ENCODE data around the gene SIRPA.

SIRPA gene

GRCh38 chr20:1885940-1886693, 9.1 kb upstream of the SIRPA start:
- H3K36me3 ChIP-seq (replicated peaks): no peaks in the 10 kb centered on the region
- in situ Hi-C loops (cut with MboI; ENCODE audit: low sequenced_read_pairs): no loop called here
- H3K4me1 ChIP-seq: no peaks in the 10 kb centered on the region
- peaks cover 5% of the 10 kb centered on the region; the same call in 1 of the 2 replicates for H3K27me3 ChIP-seq (ENCODE audit: low read depth)
- DNase-seq (ENCODE audit: low spot score in 2 of 2): no peak
- no peaks in the 10 kb centered on the region for H3K9me3 ChIP-seq
- H3K4me3 ChIP-seq: no peak overlapping the region

GRCh38 chr20:1887321-1887720, 7.9 kb upstream of the SIRPA start:
- Histone ChIP-seq H3K27me3 (ENCODE audit: low read depth) (peaks cover 5% of the 10 kb centered on the region; the same call in 1 of the 2 replicates), H3K4me1 (no peaks in the 10 kb centered on the region), H3K4me3 (no peak overlapping the region), H3K36me3 (replicated peaks) (no peaks in the 10 kb centered on the region), H3K9me3 (no peaks in the 10 kb centered on the region)
- in situ Hi-C loops (cut with MboI; ENCODE audit: low sequenced_read_pairs): no loop called here
- no peak for DNase-seq (ENCODE audit: low spot score in 2 of 2)

GRCh38 chr20:1887756-1888155, 7.5 kb upstream of the SIRPA start:
- in situ Hi-C loops (cut with MboI; ENCODE audit: low sequenced_read_pairs): no loop called here
- Histone ChIP-seq H3K27me3 (ENCODE audit: low read depth) (peaks cover 5% of the 10 kb centered on the region; the same call in 1 of the 2 replicates), H3K9me3 (no peaks in the 10 kb centered on the region), H3K36me3 (replicated peaks) (no peaks in the 10 kb centered on the region), H3K4me1 (no peaks in the 10 kb centered on the region), H3K4me3 (no peak overlapping the region)
- no peak for DNase-seq (ENCODE audit: low spot score in 2 of 2)

GRCh38 chr20:1888796-1889463, 6.3 kb upstream of the SIRPA start:
- in situ Hi-C loops (cut with MboI; ENCODE audit: low sequenced_read_pairs): no loop called here
- H3K4me3 ChIP-seq: no peak overlapping the region
- DNase-seq (ENCODE audit: low spot score in 2 of 2): no peak
- no peaks in the 10 kb centered on the region; the same call in 1 of the 2 replicates for H3K27me3 ChIP-seq (ENCODE audit: low read depth)
- no peaks in the 10 kb centered on the region for H3K9me3 ChIP-seq
- H3K4me1 ChIP-seq: 0 out of 2 replicates have a peak, but pooled peaks cover 6% of the 10 kb centered on the region
- H3K36me3 ChIP-seq (replicated peaks): no peaks in the 10 kb centered on the region

- no peak overlapping the region for H3K4me3 ChIP-seq
- H3K4me1 ChIP-seq: peaks cover 6% of the 10 kb centered on the region; the same call in 1 of the 2 replicates
- H3K9me3 ChIP-seq: no peaks in the 10 kb centered on the region
- H3K27me3 ChIP-seq (ENCODE audit: low read depth): no peaks in the 10 kb centered on the region
- H3K36me3 ChIP-seq (replicated peaks): no peaks in the 10 kb centered on the region
- in situ Hi-C loops (cut with MboI; ENCODE audit: low sequenced_read_pairs): no loop called here
- DNase-seq (ENCODE audit: low spot score in 2 of 2): no peak
Measured at GRCh38 chr20:1890469-1891262, 4.5 kb upstream of the SIRPA start.

GRCh38 chr20:1891263-1892118, 3.7 kb upstream of the SIRPA start:
- no peaks in the 10 kb centered on the region for H3K9me3 ChIP-seq
- no peak overlapping the region for H3K4me3 ChIP-seq
- DNase-seq (ENCODE audit: low spot score in 2 of 2): no peak
- H3K4me1 ChIP-seq: peaks cover 6% of the 10 kb centered on the region; the same call in 1 of the 2 replicates
- no peaks in the 10 kb centered on the region for H3K27me3 ChIP-seq (ENCODE audit: low read depth)
- H3K36me3 ChIP-seq (replicated peaks): no peaks in the 10 kb centered on the region
- in situ Hi-C loops (cut with MboI; ENCODE audit: low sequenced_read_pairs): no loop called here

GRCh38 chr20:1892119-1892385, 3.2 kb upstream of the SIRPA start:
- no peaks in the 10 kb centered on the region for H3K27me3 ChIP-seq (ENCODE audit: low read depth)
- H3K9me3 ChIP-seq: no peaks in the 10 kb centered on the region
- in situ Hi-C loops (cut with MboI; ENCODE audit: low sequenced_read_pairs): no loop called here
- H3K36me3 ChIP-seq (replicated peaks): no peaks in the 10 kb centered on the region
- DNase-seq (ENCODE audit: low spot score in 2 of 2): no peak
- no peak overlapping the region for H3K4me3 ChIP-seq
- peaks cover 6% of the 10 kb centered on the region; the same call in 1 of the 2 replicates for H3K4me1 ChIP-seq

- in situ Hi-C loops (cut with MboI; ENCODE audit: low sequenced_read_pairs): no loop called here
- peaks cover 6% of the 10 kb centered on the region; the same call in 1 of the 2 replicates for H3K4me1 ChIP-seq
- H3K27me3 ChIP-seq (ENCODE audit: low read depth): no peaks in the 10 kb centered on the region
- H3K36me3 ChIP-seq (replicated peaks): no peaks in the 10 kb centered on the region
- no peak for DNase-seq (ENCODE audit: low spot score in 2 of 2)
- peak overlapping the region; percentile 54 for H3K4me3 ChIP-seq
- no peaks in the 10 kb centered on the region for H3K9me3 ChIP-seq
Measured at GRCh38 chr20:1893721-1894470, 1.3 kb upstream of the SIRPA start.

- Histone ChIP-seq H3K27me3 (ENCODE audit: low read depth) (no peaks in the 10 kb centered on the region), H3K36me3 (replicated peaks) (no peaks in the 10 kb centered on the region), H3K4me1 (peaks cover 6% of the 10 kb centered on the region; the same call in 1 of the 2 replicates), H3K9me3 (no peaks in the 10 kb centered on the region), H3K4me3 (peak overlapping the region; percentile 54)
- DNase-seq (ENCODE audit: low spot score in 2 of 2): peak; percentile 20 to 63
- in situ Hi-C loops (cut with MboI; ENCODE audit: low sequenced_read_pairs): no loop called here
Measured at GRCh38 chr20:1894471-1894950, 696 bp upstream of the SIRPA start.

- in situ Hi-C loops (cut with MboI; ENCODE audit: low sequenced_read_pairs): no loop called here
- no peak for DNase-seq (ENCODE audit: low spot score in 2 of 2)
- Histone ChIP-seq H3K27me3 (ENCODE audit: low read depth) (no peaks in the 10 kb centered on the region), H3K9me3 (no peaks in the 10 kb centered on the region), H3K4me1 (peaks cover 6% of the 10 kb centered on the region; the same call in 1 of the 2 replicates), H3K4me3 (peak overlapping the region; percentile 54), H3K36me3 (replicated peaks) (no peaks in the 10 kb centered on the region)
Measured at GRCh38 chr20:1895674-1896483, 672 bp downstream of the SIRPA start.

GRCh38 chr20:1896484-1897258, 1.5 kb downstream of the SIRPA start:
- no peaks in the 10 kb centered on the region for H3K36me3 ChIP-seq (replicated peaks)
- H3K4me1 ChIP-seq: peaks cover 6% of the 10 kb centered on the region; the same call in 1 of the 2 replicates
- H3K9me3 ChIP-seq: no peaks in the 10 kb centered on the region
- peak overlapping the region; percentile 54; the same call in 1 of the 2 replicates for H3K4me3 ChIP-seq
- in situ Hi-C loops (cut with MboI; ENCODE audit: low sequenced_read_pairs): no loop called here
- DNase-seq (ENCODE audit: low spot score in 2 of 2): no peak
- no peaks in the 10 kb centered on the region for H3K27me3 ChIP-seq (ENCODE audit: low read depth)

Measured in HAP-1 (cell line).